ENCODE data around the gene HSFX1.

Gene HSFX1

GRCh38 chrX:149799938-149800337 lies 26.1 kb downstream of the HSFX1 start:
- in situ Hi-C loops (cut with HindIII; ENCODE audit: low sequenced_read_pairs), result no loop called here
- no peak for TF ChIP-seq CTCF (IDR thresholded peaks at IDR 0.05; ENCODE audit: low read depth, low read length)
- H3K4me3 ChIP-seq (ENCODE audit: low read depth, low read length), result no peak overlapping the region
- DNase-seq (ENCODE audit: low read depth, low spot score), result no peak

GRCh38 chrX:149803458-149804062 lies 29.7 kb downstream of the HSFX1 start:
- no peak overlapping the region for H3K4me3 ChIP-seq (ENCODE audit: low read depth, low read length)
- DNase-seq (ENCODE audit: low read depth, low spot score), result no peak
- no peak for TF ChIP-seq CTCF (IDR thresholded peaks at IDR 0.05; ENCODE audit: low read depth, low read length)
- in situ Hi-C loops (cut with HindIII; ENCODE audit: low sequenced_read_pairs), result no loop called here

- no peak for TF ChIP-seq CTCF (IDR thresholded peaks at IDR 0.05; ENCODE audit: low read depth, low read length)
- no peak for DNase-seq (ENCODE audit: low read depth, low spot score)
- in situ Hi-C loops (cut with HindIII; ENCODE audit: low sequenced_read_pairs), result no loop called here
- H3K4me3 ChIP-seq (ENCODE audit: low read depth, low read length), result no peak overlapping the region
Observed at GRCh38 chrX:149804102-149804501, 30.2 kb downstream of the HSFX1 start.

GRCh38 chrX:149807747-149808458 lies 34.0 kb downstream of the HSFX1 start:
- TF ChIP-seq CTCF (IDR thresholded peaks at IDR 0.05; ENCODE audit: low read depth, low read length), result no peak
- no peak overlapping the region for H3K4me3 ChIP-seq (ENCODE audit: low read depth, low read length)
- no peak for DNase-seq (ENCODE audit: low read depth, low spot score)
- in situ Hi-C loops (cut with HindIII; ENCODE audit: low sequenced_read_pairs), result no loop called here

GRCh38 chrX:149818652-149819051 lies 44.8 kb downstream of the HSFX1 start:
- no peak overlapping the region for H3K4me3 ChIP-seq (ENCODE audit: low read depth, low read length)
- DNase-seq (ENCODE audit: low read depth, low spot score), result no peak
- TF ChIP-seq CTCF (IDR thresholded peaks at IDR 0.05; ENCODE audit: low read depth, low read length), result no peak
- in situ Hi-C loops (cut with HindIII; ENCODE audit: low sequenced_read_pairs), result no loop called here

GRCh38 chrX:149819371-149819770 lies 45.5 kb downstream of the HSFX1 start:
- in situ Hi-C loops (cut with HindIII; ENCODE audit: low sequenced_read_pairs), result no loop called here
- no peak for DNase-seq (ENCODE audit: low read depth, low spot score)
- H3K4me3 ChIP-seq (ENCODE audit: low read depth, low read length), result no peak overlapping the region
- TF ChIP-seq CTCF (IDR thresholded peaks at IDR 0.05; ENCODE audit: low read depth, low read length), result no peak
